ENCODE results near the gene FITM1.

DNA sequence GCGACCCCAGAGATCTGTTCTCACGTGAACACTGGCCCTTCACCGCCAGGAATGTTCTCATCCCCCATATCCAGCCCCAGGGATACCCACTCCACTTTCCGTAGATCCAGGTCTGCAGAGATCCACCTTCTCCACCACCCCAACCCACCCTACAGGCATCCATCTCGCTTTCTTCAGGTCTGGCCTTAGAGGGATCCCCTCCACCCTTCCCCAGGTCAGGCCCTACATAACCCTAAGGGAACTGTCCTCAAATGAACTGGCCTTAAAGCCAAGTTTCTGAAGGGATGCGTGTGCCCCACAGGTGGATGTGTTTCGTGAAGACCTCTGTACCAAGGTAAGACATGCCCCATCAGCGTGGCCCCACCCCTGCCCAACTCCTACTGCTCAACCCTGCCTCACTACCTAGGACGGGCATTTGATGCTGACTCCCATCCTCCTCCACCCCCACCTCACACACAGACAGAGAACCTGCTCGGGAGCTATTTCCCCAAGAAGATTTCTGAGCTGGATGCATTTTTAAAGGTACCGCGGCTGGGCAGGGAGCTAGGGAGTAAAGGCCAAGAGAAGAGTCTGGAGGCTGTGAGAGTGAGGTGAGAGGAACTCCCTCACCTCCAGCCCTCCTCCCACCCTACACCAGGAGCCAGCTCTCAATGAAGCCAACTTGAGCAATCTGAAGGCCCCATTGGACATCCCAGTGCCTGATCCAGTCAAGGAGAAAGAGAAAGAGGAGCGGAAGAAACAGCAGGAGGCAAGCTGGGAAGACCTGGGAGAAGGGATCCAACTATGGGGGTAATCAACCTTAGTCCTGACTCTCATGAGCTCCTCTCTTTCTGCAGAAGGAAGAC is 6.4 kb downstream of the FITM1 start:
- TF ChIP-seq ZNF384 (IDR thresholded peaks at IDR 0.05) (no peak), ARNT (IDR thresholded peaks at IDR 0.05) (no peak)
